Tibial artery (tissue), 4 donors: Measurements from ENCODE around the gene GNA12.

Experiments
- DNase-seq, 2 donors: peaks; one replicate each; pipeline ENCODE4 v3.0.0-alpha.2; 2019
- H3K27ac ChIP-seq, 2 donors: fragments of 200-600 bp; sonication (generic) in 1 of 2; 1 replicate in 1 of 2; 2 replicates in 1 of 2; pipeline ENCODE4 v1.5.1; 2018 to 2019; ENCODE audit warnings: mild to moderate bottlenecking in 1 of 2
- H3K27me3 ChIP-seq, 2 donors: fragments of 200-600 bp; sonication (generic) in 1 of 2; one replicate each; pipeline versions ENCODE4 v1.5.1 to v1.6.0; 2016 to 2019
- H3K36me3 ChIP-seq, 3 donors: fragments of 200-600 bp; sonication (generic) in 2 of 3; one replicate each; pipeline ENCODE4 v1.5.1; 2016 to 2019; ENCODE audit warnings: mild to moderate bottlenecking in 2 of 3
- H3K4me1 ChIP-seq, 4 donors: fragments of 200-600 bp; sonication (generic) in 2 of 4; 1 replicate in 3 of 4; 2 replicates in 1 of 4; pipeline ENCODE4 v1.5.1; 2016 to 2019
- H3K4me3 ChIP-seq, 2 donors: fragments of 200-600 bp; sonication (generic) in 1 of 2; 1 replicate in 1 of 2; 2 replicates in 1 of 2; pipeline ENCODE4 v1.5.1; 2018 to 2019; ENCODE audit warnings: mild to moderate bottlenecking in 2 of 2
- H3K9me3 ChIP-seq, 3 donors: fragments of 200-600 bp; sonication (generic) in 1 of 3; one replicate each; pipeline ENCODE4 v1.5.1; 2016 to 2019
- CTCF ChIP-seq, 2 experiments: fragments of 200-600 bp in 1 of 2; fragments of 450-650 bp in 1 of 2; IDR thresholded peaks; one replicate each; pipeline ENCODE4 v1.5.1; 2017 to 2019; ENCODE audit warnings: antibody characterized with exemption in 2 of 2, mild to moderate bottlenecking in 1 of 2, moderate library complexity in 1 of 2
- intact Hi-C: fragments of 100-400 bp; cut with DNase I; formaldehyde crosslinking; loops from one replicate; pipeline ENCODE4 v1.15.0; 2023; ENCODE audit warnings: low total_unique reads

GNA12 gene

GRCh38 chr7:2873146-2873545 lies 29.0 kb upstream of the GNA12 start:
- Histone ChIP-seq H3K27me3 (peaks cover 0 to 19% of the 10 kb centered on the region in 2 donors), H3K36me3 (no peaks in the 10 kb centered on the region), H3K4me1 (no peaks in the 10 kb centered on the region), H3K27ac (no peak overlapping the region), H3K9me3 (no peaks in the 10 kb centered on the region), H3K4me3 (no peak overlapping the region)
- intact Hi-C loops: no loop called here
- TF ChIP-seq CTCF (IDR thresholded peaks at IDR 0.05): no peak
- DNase-seq: no peak

GRCh38 chr7:2872296-2872874 lies 28.3 kb upstream of the GNA12 start:
- no peaks in the 10 kb centered on the region for H3K9me3 ChIP-seq
- H3K4me1 ChIP-seq: no peaks in the 10 kb centered on the region
- no peak overlapping the region for H3K4me3 ChIP-seq
- intact Hi-C loops: no loop called here
- TF ChIP-seq CTCF (IDR thresholded peaks at IDR 0.05): no peak
- H3K27ac ChIP-seq: no peak overlapping the region
- no peaks in the 10 kb centered on the region for H3K36me3 ChIP-seq
- no peak for DNase-seq
- H3K27me3 ChIP-seq: peaks cover 0 to 19% of the 10 kb centered on the region in 2 donors

- Histone ChIP-seq H3K27ac (no peak overlapping the region), H3K4me3 (no peak overlapping the region), H3K36me3 (no peaks in the 10 kb centered on the region), H3K27me3 (peaks cover 0 to 10% of the 10 kb centered on the region in 2 donors), H3K9me3 (no peaks in the 10 kb centered on the region), H3K4me1 (no peaks in the 10 kb centered on the region)
- intact Hi-C loops: no loop called here
- peak; percentile 71 to 80 for DNase-seq
- no peak for TF ChIP-seq CTCF (IDR thresholded peaks at IDR 0.05)
Measured at GRCh38 chr7:2870471-2870931, 26.4 kb upstream of the GNA12 start.

GRCh38 chr7:2869981-2870380 lies 25.9 kb upstream of the GNA12 start:
- Histone ChIP-seq H3K9me3 (no peaks in the 10 kb centered on the region), H3K4me3 (no peak overlapping the region), H3K27ac (no peak overlapping the region), H3K27me3 (peaks cover 0 to 10% of the 10 kb centered on the region in 2 donors), H3K4me1 (peaks cover 0 to 5% (median 4%) of the 10 kb centered on the region in 4 donors), H3K36me3 (no peaks in the 10 kb centered on the region)
- intact Hi-C loops: no loop called here
- DNase-seq: no peak
- TF ChIP-seq CTCF (IDR thresholded peaks at IDR 0.05): no peak

- no peak for DNase-seq
- Histone ChIP-seq H3K4me1 (peaks cover 6 to 30% (median 27%) of the 10 kb centered on the region in 4 donors), H3K27me3 (peaks cover 0 to 5% of the 10 kb centered on the region in 2 donors), H3K9me3 (no peaks in the 10 kb centered on the region), H3K36me3 (no peaks in the 10 kb centered on the region), H3K27ac (no peak overlapping the region), H3K4me3 (no peak overlapping the region)
- TF ChIP-seq CTCF (IDR thresholded peaks at IDR 0.05): no peak
- intact Hi-C loops: no loop called here
Measured at GRCh38 chr7:2866601-2867000, 22.5 kb upstream of the GNA12 start.
